Measurements from ENCODE around the gene TRIM72.
"Not testable (repeated sequence)": the region's sequence is repeated elsewhere in the genome, so short reads cannot be mapped to it uniquely, and the experiment has no call there.

The TRIM72 gene

DNA sequence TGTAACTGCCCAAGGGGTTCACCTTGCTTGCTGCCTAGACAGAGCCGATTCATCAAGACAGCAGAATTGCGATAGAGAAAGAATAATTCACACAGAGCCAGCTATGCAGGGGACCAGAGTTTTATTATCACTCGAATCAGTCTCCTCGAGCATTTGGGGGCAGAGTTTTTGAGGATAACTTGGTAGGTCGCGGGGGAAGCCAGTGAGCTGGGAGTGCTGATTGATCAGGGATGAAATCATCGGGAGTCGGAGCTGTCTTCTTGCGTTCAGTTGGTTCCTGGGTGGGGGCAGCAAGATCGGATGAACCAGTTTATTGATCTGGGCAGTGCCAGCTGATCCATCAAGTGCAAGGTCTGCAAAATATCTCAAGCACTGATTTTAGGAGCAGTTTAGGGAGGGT, 55.0 kb downstream of the TRIM72 start:
- H3K4me3 ChIP-seq (ENCODE audit: low read length): no peak overlapping the region
- no peak overlapping the region for H3K9ac ChIP-seq (ENCODE audit: low read depth, low read length)
- H3K4me1 ChIP-seq (ENCODE audit: insufficient read depth, low read length): peaks cover 3% of the 10 kb centered on the region; the same call in 1 of the 2 replicates
- H3K27me3 ChIP-seq (ENCODE audit: insufficient read depth, low read length): no peaks in the 10 kb centered on the region
- H3K36me3 ChIP-seq (ENCODE audit: insufficient read depth, low read depth, low read length): no peaks in the 10 kb centered on the region
- H3K9me3 ChIP-seq (ENCODE audit: insufficient read depth, low read depth, low read length): no peaks in the 10 kb centered on the region
- H3K27ac ChIP-seq (ENCODE audit: low read length): no peak overlapping the region

DNA sequence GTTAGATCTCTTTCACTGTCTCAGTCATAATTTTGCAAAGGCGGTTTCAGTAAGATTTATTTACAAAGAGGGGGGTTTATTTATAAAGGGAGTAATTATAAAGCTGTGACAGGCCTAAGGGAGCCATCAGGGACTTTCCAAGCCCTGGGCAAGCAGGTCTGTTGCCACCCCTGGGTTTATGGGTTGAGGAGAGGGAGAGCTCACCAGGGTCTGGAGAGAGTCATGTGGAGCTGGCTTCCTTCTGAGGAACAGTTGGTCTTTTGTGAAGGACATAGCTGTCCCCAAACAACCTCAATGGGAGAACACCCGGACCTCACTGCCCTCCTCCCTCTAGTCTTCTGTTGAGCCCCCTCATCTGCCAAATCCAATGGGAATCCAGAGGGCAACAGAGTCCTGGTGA, 55.6 kb downstream of the TRIM72 start:
- no peak overlapping the region for H3K4me3 ChIP-seq (ENCODE audit: low read length)
- no peaks in the 10 kb centered on the region for H3K9me3 ChIP-seq (ENCODE audit: insufficient read depth, low read depth, low read length)
- no peaks in the 10 kb centered on the region for H3K27me3 ChIP-seq (ENCODE audit: insufficient read depth, low read length)
- no peak overlapping the region for H3K27ac ChIP-seq (ENCODE audit: low read length)
- peaks cover 3% of the 10 kb centered on the region; the same call in 1 of the 2 replicates for H3K4me1 ChIP-seq (ENCODE audit: insufficient read depth, low read length)
- H3K9ac ChIP-seq (ENCODE audit: low read depth, low read length): no peak overlapping the region
- H3K36me3 ChIP-seq (ENCODE audit: insufficient read depth, low read depth, low read length): no peaks in the 10 kb centered on the region

DNA sequence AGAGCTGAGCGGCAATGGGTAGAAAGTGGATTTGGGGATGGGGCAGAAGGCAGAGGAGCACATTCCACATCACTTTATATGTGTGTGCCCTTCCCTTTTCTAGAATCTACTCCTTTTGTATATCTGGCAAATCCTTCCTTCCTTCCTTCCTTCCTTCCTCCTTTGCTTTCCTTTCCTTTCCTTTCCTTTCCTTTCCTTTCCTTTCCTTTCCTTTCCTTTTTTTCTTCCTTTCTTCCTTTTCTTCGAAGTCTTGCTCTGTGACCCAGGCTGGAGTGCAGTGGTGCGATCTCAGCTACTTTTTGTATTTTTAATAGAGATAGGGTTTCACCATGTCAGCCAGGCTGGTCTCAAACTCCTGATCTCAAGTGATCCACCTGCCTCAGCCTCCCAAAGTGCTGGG, 56.1 kb downstream of the TRIM72 start:
- H3K36me3 ChIP-seq (ENCODE audit: insufficient read depth, low read depth, low read length); H3K9ac ChIP-seq (ENCODE audit: low read depth, low read length); H3K4me1 ChIP-seq (ENCODE audit: insufficient read depth, low read length); H3K27me3 ChIP-seq (ENCODE audit: insufficient read depth, low read length); H3K4me3 ChIP-seq (ENCODE audit: low read length); H3K27ac ChIP-seq (ENCODE audit: low read length); H3K9me3 ChIP-seq (ENCODE audit: insufficient read depth, low read depth, low read length): not testable (repeated sequence)

DNA sequence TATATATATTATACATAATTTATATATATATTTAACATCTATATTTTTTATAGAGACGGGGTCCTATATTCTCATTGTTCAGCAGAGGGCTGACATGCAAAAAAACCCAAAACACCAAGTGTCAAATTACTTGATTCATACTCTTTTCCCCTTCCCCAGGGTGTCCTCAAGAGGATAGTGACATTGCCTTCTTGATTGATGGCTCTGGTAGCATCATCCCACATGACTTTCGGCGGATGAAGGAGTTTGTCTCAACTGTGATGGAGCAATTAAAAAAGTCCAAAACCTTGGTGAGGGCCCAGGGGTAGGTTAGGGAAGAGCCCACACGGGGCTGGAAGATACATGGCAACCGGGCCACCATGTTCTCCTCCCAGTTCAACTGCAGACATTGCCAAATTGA, 56.9 kb downstream of the TRIM72 start:
- no peaks in the 10 kb centered on the region for H3K36me3 ChIP-seq (ENCODE audit: insufficient read depth, low read depth, low read length)
- no peaks in the 10 kb centered on the region for H3K27me3 ChIP-seq (ENCODE audit: insufficient read depth, low read length)
- H3K27ac ChIP-seq (ENCODE audit: low read length): no peak overlapping the region
- H3K9me3 ChIP-seq (ENCODE audit: insufficient read depth, low read depth, low read length): no peaks in the 10 kb centered on the region
- H3K9ac ChIP-seq (ENCODE audit: low read depth, low read length): no peak overlapping the region
- H3K4me1 ChIP-seq (ENCODE audit: insufficient read depth, low read length): no peaks in the 10 kb centered on the region; the same call in 1 of the 2 replicates
- no peak overlapping the region for H3K4me3 ChIP-seq (ENCODE audit: low read length)

DNA sequence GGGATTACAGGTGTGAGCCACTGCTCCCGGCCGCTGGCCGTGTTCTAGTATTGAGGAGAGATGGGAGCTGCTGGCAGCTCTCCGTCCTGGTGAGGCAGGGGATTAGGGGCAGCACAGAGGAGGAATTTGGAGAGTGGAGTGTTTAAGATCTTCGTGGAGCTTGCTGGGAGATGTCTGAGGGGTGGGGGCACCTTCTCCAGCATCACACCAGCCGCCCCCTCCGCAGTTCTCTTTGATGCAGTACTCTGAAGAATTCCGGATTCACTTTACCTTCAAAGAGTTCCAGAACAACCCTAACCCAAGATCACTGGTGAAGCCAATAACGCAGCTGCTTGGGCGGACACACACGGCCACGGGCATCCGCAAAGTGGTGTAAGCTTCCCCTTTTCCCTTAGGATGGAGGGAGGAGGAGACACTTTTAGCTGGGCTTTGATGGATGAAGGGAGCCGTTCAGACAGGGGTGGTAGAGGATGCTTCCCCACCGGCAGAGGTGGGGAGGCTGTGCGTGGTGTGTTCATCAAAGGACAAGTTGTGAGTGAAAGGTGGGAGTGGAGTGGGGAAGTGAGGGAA, 57.8 kb downstream of the TRIM72 start:
- no peak overlapping the region for H3K9ac ChIP-seq (ENCODE audit: low read depth, low read length)
- no peak overlapping the region for H3K4me3 ChIP-seq (ENCODE audit: low read length)
- no peaks in the 10 kb centered on the region for H3K9me3 ChIP-seq (ENCODE audit: insufficient read depth, low read depth, low read length)
- H3K27ac ChIP-seq (ENCODE audit: low read length): no peak overlapping the region
- no peaks in the 10 kb centered on the region for H3K36me3 ChIP-seq (ENCODE audit: insufficient read depth, low read depth, low read length)
- no peaks in the 10 kb centered on the region for H3K27me3 ChIP-seq (ENCODE audit: insufficient read depth, low read length)
- no peaks in the 10 kb centered on the region; the same call in 1 of the 2 replicates for H3K4me1 ChIP-seq (ENCODE audit: insufficient read depth, low read length)

- no peaks in the 10 kb centered on the region for H3K36me3 ChIP-seq (ENCODE audit: insufficient read depth, low read depth, low read length)
- H3K4me1 ChIP-seq (ENCODE audit: insufficient read depth, low read length): no peaks in the 10 kb centered on the region; the same call in 1 of the 2 replicates
- H3K27ac ChIP-seq (ENCODE audit: low read length): no peak overlapping the region
- H3K9ac ChIP-seq (ENCODE audit: low read depth, low read length): no peak overlapping the region
- H3K9me3 ChIP-seq (ENCODE audit: insufficient read depth, low read depth, low read length): no peaks in the 10 kb centered on the region
- H3K4me3 ChIP-seq (ENCODE audit: low read length): no peak overlapping the region
- H3K27me3 ChIP-seq (ENCODE audit: insufficient read depth, low read length): no peaks in the 10 kb centered on the region
Measured at GRCh38 chr16:31273187-31273586, 59.3 kb downstream of the TRIM72 start.

- H3K27me3 ChIP-seq (ENCODE audit: insufficient read depth, low read length): no peaks in the 10 kb centered on the region
- no peak overlapping the region for H3K27ac ChIP-seq (ENCODE audit: low read length)
- H3K9me3 ChIP-seq (ENCODE audit: insufficient read depth, low read depth, low read length): no peaks in the 10 kb centered on the region
- H3K4me1 ChIP-seq (ENCODE audit: insufficient read depth, low read length): no peaks in the 10 kb centered on the region; the same call in 1 of the 2 replicates
- H3K9ac ChIP-seq (ENCODE audit: low read depth, low read length): no peak overlapping the region
- no peaks in the 10 kb centered on the region for H3K36me3 ChIP-seq (ENCODE audit: insufficient read depth, low read depth, low read length)
- no peak overlapping the region for H3K4me3 ChIP-seq (ENCODE audit: low read length)
Measured at GRCh38 chr16:31273676-31274075, 59.8 kb downstream of the TRIM72 start.

GRCh38 chr16:31274831-31275816, 61.2 kb downstream of the TRIM72 start:
- Histone ChIP-seq H3K9ac (ENCODE audit: low read depth, low read length) (no peak overlapping the region), H3K9me3 (ENCODE audit: insufficient read depth, low read depth, low read length) (no peaks in the 10 kb centered on the region), H3K4me1 (ENCODE audit: insufficient read depth, low read length) (no peaks in the 10 kb centered on the region; the same call in 1 of the 2 replicates), H3K27me3 (ENCODE audit: insufficient read depth, low read length) (no peaks in the 10 kb centered on the region), H3K27ac (ENCODE audit: low read length) (no peak overlapping the region), H3K4me3 (ENCODE audit: low read length) (no peak overlapping the region), H3K36me3 (ENCODE audit: insufficient read depth, low read depth, low read length) (no peaks in the 10 kb centered on the region)

DNA sequence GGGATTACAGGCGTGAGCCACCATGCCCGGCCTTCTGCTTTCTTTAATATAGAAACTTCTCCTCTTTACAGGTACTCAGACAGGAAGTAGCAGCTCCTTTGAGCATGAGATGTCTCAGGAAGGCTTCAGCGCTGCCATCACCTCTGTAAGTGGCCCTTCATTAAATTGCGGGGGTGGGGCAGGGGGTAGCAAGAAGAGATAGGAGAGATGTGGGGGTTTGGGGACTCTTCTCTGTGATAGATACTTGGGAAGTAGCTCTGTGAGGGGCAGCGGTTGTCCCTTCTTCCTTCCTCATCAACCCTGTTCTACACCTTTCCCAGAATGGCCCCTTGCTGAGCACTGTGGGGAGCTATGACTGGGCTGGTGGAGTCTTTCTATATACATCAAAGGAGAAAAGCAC, 62.7 kb downstream of the TRIM72 start:
- H3K4me1 ChIP-seq (ENCODE audit: insufficient read depth, low read length): no peaks in the 10 kb centered on the region; the same call in 1 of the 2 replicates
- no peaks in the 10 kb centered on the region for H3K9me3 ChIP-seq (ENCODE audit: insufficient read depth, low read depth, low read length)
- H3K36me3 ChIP-seq (ENCODE audit: insufficient read depth, low read depth, low read length): no peaks in the 10 kb centered on the region
- H3K27ac ChIP-seq (ENCODE audit: low read length): no peak overlapping the region
- no peak overlapping the region for H3K4me3 ChIP-seq (ENCODE audit: low read length)
- no peaks in the 10 kb centered on the region for H3K27me3 ChIP-seq (ENCODE audit: insufficient read depth, low read length)
- H3K9ac ChIP-seq (ENCODE audit: low read depth, low read length): no peak overlapping the region

DNA sequence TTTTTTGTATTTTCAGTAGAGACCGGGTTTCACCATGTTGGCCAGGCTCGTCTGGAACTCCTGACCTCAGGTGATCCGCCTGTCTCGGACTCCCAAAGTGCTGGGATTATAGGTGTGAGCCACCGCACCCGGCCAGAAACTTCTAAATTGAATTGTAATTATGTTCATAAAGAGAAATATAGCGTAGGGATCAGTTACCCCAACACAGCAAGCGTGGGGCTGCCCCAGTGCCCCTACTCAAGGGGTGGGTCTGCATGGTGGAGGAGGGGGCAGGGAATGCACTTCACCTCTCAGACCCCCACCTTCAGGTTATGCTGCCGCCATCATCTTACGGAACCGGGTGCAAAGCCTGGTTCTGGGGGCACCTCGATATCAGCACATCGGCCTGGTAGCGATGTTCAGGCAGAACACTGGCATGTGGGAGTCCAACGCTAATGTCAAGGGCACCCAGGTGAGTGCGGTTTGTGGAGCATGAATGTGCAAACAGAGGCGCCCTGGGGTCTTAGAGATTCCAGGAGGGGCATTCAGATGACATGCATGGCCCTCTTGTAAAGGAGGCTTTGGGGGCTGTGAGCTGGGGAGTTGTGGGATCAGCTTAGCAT, 63.8 kb downstream of the TRIM72 start:
- H3K4me3 ChIP-seq (ENCODE audit: low read length): no peak overlapping the region
- no peaks in the 10 kb centered on the region for H3K36me3 ChIP-seq (ENCODE audit: insufficient read depth, low read depth, low read length)
- no peaks in the 10 kb centered on the region; the same call in 1 of the 2 replicates for H3K4me1 ChIP-seq (ENCODE audit: insufficient read depth, low read length)
- H3K27me3 ChIP-seq (ENCODE audit: insufficient read depth, low read length): no peaks in the 10 kb centered on the region
- H3K27ac ChIP-seq (ENCODE audit: low read length): no peak overlapping the region
- no peaks in the 10 kb centered on the region for H3K9me3 ChIP-seq (ENCODE audit: insufficient read depth, low read depth, low read length)
- H3K9ac ChIP-seq (ENCODE audit: low read depth, low read length): no peak overlapping the region

GRCh38 chr16:31278853-31279252, 64.9 kb downstream of the TRIM72 start:
- not testable (repeated sequence) for H3K9ac ChIP-seq (ENCODE audit: low read depth, low read length); H3K4me1 ChIP-seq (ENCODE audit: insufficient read depth, low read length); H3K27me3 ChIP-seq (ENCODE audit: insufficient read depth, low read length); H3K4me3 ChIP-seq (ENCODE audit: low read length); H3K9me3 ChIP-seq (ENCODE audit: insufficient read depth, low read depth, low read length); H3K27ac ChIP-seq (ENCODE audit: low read length); H3K36me3 ChIP-seq (ENCODE audit: insufficient read depth, low read depth, low read length)

All from iPS-20b (cell line).